Tibial nerve (tissue), 4 donors: Measurements from ENCODE around the gene C7orf57. TPM values are rescaled to one million over a fixed set of nuclear protein-coding genes. Genes with fewer than 3 reads are reported as not detected.

Experiments used
- DNase-seq, 2 donors: peaks; one replicate each; pipeline ENCODE4 v3.0.0-alpha.2; 2019; ENCODE audit warnings: low spot score in 2 of 2
- H3K27ac ChIP-seq, 4 donors: fragments of 200-600 bp; sonication (generic) in 3 of 4; one replicate each; pipeline ENCODE4 v1.5.1; 2017 to 2019; ENCODE audit warnings: mild to moderate bottlenecking in 1 of 4
- H3K27me3 ChIP-seq, 2 donors: fragments of 200-600 bp; sonication (generic) in 1 of 2; one replicate each; pipeline versions ENCODE4 v1.5.1 to v1.6.0; 2017 to 2019
- H3K36me3 ChIP-seq, 3 donors: fragments of 200-600 bp; sonication (generic); one replicate each; pipeline ENCODE4 v1.5.1; 2018 to 2019
- H3K4me1 ChIP-seq, 4 donors: fragments of 200-600 bp; sonication (generic) in 3 of 4; one replicate each; pipeline ENCODE4 v1.5.1; 2017 to 2019
- H3K4me3 ChIP-seq, 4 donors: fragments of 200-600 bp; sonication (generic) in 3 of 4; one replicate each; pipeline ENCODE4 v1.5.1; 2017 to 2019; ENCODE audit warnings: mild to moderate bottlenecking in 1 of 4, moderate library complexity in 1 of 4
- H3K9me3 ChIP-seq, 4 donors: fragments of 200-600 bp; sonication (generic) in 3 of 4; one replicate each; pipeline ENCODE4 v1.5.1; 2017 to 2019
- CTCF ChIP-seq, 5 experiments: fragments of 200-600 bp in 3 of 5; fragments of 450-650 bp in 2 of 5; sonication (generic) in 3 of 5; IDR thresholded peaks; one replicate each; pipeline ENCODE4 v1.5.1; 2016 to 2019; ENCODE audit warnings: antibody characterized with exemption in 5 of 5, mild to moderate bottlenecking in 3 of 5, moderate library complexity in 2 of 5
- EP300 ChIP-seq, 2 donors: sonication (generic); formaldehyde crosslinking; IDR thresholded peaks; one replicate each; pipeline ENCODE4 v1.6.1; 2017; ENCODE audit warnings: antibody characterized with exemption in 2 of 2, mild to moderate bottlenecking in 1 of 2
- POLR2A ChIP-seq, 2 donors: fragments of 450-650 bp; IDR thresholded peaks; one replicate each; pipeline ENCODE4 v1.6.1; 2017; ENCODE audit warnings: antibody characterized with exemption in 2 of 2, mild to moderate bottlenecking in 2 of 2, moderate library complexity in 2 of 2
- WGBS, 2 donors: methylation state at CpG; one replicate each; pipeline ENCODE4 v1.1.5; 2018; 5-methylcytosine and 5-hydroxymethylcytosine counted together
- total RNA-seq, 4 donors: library from RNA; depleted of rRNA; stranded (reverse); fragments of >200 nt; gene quantifications; one replicate each; pipeline ENCODE4 v1.1.0, GENCODE V29; 2016

C7orf57 gene
- total RNA-seq, 4 donors from 2014 or later, result 0.21 to 0.66 (median 0.60) TPM; not detected in 1

- no peaks in the 10 kb centered on the region for H3K36me3 ChIP-seq
- no peak overlapping the region for H3K4me3 ChIP-seq
- H3K27me3 ChIP-seq, result peaks cover 0 to 4% of the 10 kb centered on the region in 2 donors
- H3K4me1 ChIP-seq, result no peaks in the 10 kb centered on the region
- 48 to 60% methylated on average over 3 of the region's 3 CpGs for WGBS, 2 donors
- H3K9me3 ChIP-seq, result no peaks in the 10 kb centered on the region
- DNase-seq, result no peak
- TF ChIP-seq EP300 (IDR thresholded peaks at IDR 0.05) (no peak), CTCF (IDR thresholded peaks at IDR 0.05) (no peak), POLR2A (IDR thresholded peaks at IDR 0.05) (no peak)
- no peak overlapping the region for H3K27ac ChIP-seq
These were observed 6.3 kb downstream of the C7orf57 start for GRCh38 chr7:48041653-48041970.

- Histone ChIP-seq H3K4me3 (no peak overlapping the region), H3K9me3 (no peaks in the 10 kb centered on the region), H3K36me3 (no peaks in the 10 kb centered on the region), H3K27ac (no peak overlapping the region), H3K27me3 (no peaks in the 10 kb centered on the region), H3K4me1 (no peaks in the 10 kb centered on the region)
- TF ChIP-seq EP300 (IDR thresholded peaks at IDR 0.05), result no peak
- no peak for TF ChIP-seq POLR2A (IDR thresholded peaks at IDR 0.05)
- no peak for TF ChIP-seq CTCF (IDR thresholded peaks at IDR 0.05)
- no peak for DNase-seq
- 55 to 64% methylated on average over 3 of the region's 3 CpGs for WGBS, 2 donors
These were observed 6.9 kb downstream of the C7orf57 start for GRCh38 chr7:48042216-48042615.

GRCh38 chr7:48042636-48043035 is 7.3 kb downstream of the C7orf57 start:
- Histone ChIP-seq H3K4me3 (no peak overlapping the region), H3K36me3 (no peaks in the 10 kb centered on the region), H3K27ac (no peak overlapping the region), H3K9me3 (no peaks in the 10 kb centered on the region), H3K27me3 (no peaks in the 10 kb centered on the region), H3K4me1 (no peaks in the 10 kb centered on the region)
- TF ChIP-seq POLR2A (IDR thresholded peaks at IDR 0.05) (no peak), EP300 (IDR thresholded peaks at IDR 0.05) (no peak), CTCF (IDR thresholded peaks at IDR 0.05) (no peak)
- no peak for DNase-seq
- WGBS, 2 donors, result 52 to 55% methylated on average over 3 of the region's 3 CpGs

GRCh38 chr7:48045195-48045765 is 9.9 kb downstream of the C7orf57 start:
- 74 to 79% methylated on average over 9 of the region's 9 CpGs for WGBS, 2 donors

GRCh38 chr7:48046458-48046857 is 11.1 kb downstream of the C7orf57 start:
- Histone ChIP-seq H3K36me3 (no peaks in the 10 kb centered on the region), H3K4me3 (no peak overlapping the region), H3K27ac (no peak overlapping the region), H3K9me3 (no peaks in the 10 kb centered on the region), H3K4me1 (no peaks in the 10 kb centered on the region), H3K27me3 (no peaks in the 10 kb centered on the region)
- DNase-seq, result no peak
- WGBS, 2 donors, result 65 to 67% methylated on average over 14 of the region's 14 CpGs
- no peak for TF ChIP-seq POLR2A (IDR thresholded peaks at IDR 0.05)
- TF ChIP-seq EP300 (IDR thresholded peaks at IDR 0.05), result no peak
- no peak for TF ChIP-seq CTCF (IDR thresholded peaks at IDR 0.05)

More at GRCh38 chr7:48045195-48045765, 9.9 kb downstream of the C7orf57 start:
- Histone ChIP-seq H3K27me3 (no peaks in the 10 kb centered on the region), H3K4me3 (no peak overlapping the region), H3K9me3 (no peaks in the 10 kb centered on the region), H3K36me3 (no peaks in the 10 kb centered on the region), H3K4me1 (no peaks in the 10 kb centered on the region), H3K27ac (no peak overlapping the region)
- no peak for DNase-seq
- no peak for TF ChIP-seq EP300 (IDR thresholded peaks at IDR 0.05)
- no peak for TF ChIP-seq POLR2A (IDR thresholded peaks at IDR 0.05)
- TF ChIP-seq CTCF (IDR thresholded peaks at IDR 0.05), result no peak
